GM12878 (cell line): ENCODE measurements around the gene KIAA1217. TPM values are rescaled to one million over a fixed set of nuclear protein-coding genes. Genes with fewer than 3 reads are reported as not detected.

Source experiments
- ATAC-seq: fragments of 200-7000 bp; cut with Tn5 transposase; 3 replicates; pipeline ENCODE4 v1.9.1; 2020; ENCODE audit warnings: mild to moderate bottlenecking, moderate library complexity
- BruUV-seq: library from RNA; stranded (reverse); fragments of 400-500 nt; replicated peaks from 2 replicates; lab custom pipeline; 2021; lab: Mats Ljungman, UMichigan
- CTCF ChIA-PET: fragments of 300-600 bp; sonication (Branson Sonifier 250); formaldehyde crosslinking; extraction: SDS; loops from one replicate; lab custom pipeline; 2021; ENCODE audit warnings: inconsistent platforms; lab: Yijun Ruan, JAX
- POLR2A ChIA-PET: fragments of 350-600 bp; formaldehyde crosslinking; extraction: SDS; loops from one replicate; lab custom pipeline; 2021; ENCODE audit warnings: inconsistent platforms; lab: Charles Lee
- RAD21 ChIA-PET: fragments of 300-600 bp; sonication (Branson Sonifier 250); formaldehyde crosslinking; loops from one replicate; lab custom pipeline; 2023; ENCODE audit warnings: antibody characterized with exemption; ENCODE audit not compliant: unreplicated experiment; lab: Charles Lee
- SMC1A ChIA-PET: fragments of 300-600 bp; sonication (Branson Sonifier 250); formaldehyde crosslinking; loops from one replicate; lab custom pipeline; 2023; ENCODE audit not compliant: unreplicated experiment, uncharacterized antibody; lab: Charles Lee
- DNase-seq: peaks from one replicate; pipeline ENCODE4 v3.0.0-alpha.2; 2011; ENCODE audit warnings: low read depth, low spot score
- FAIRE-seq: peaks from 3 replicates; lab custom pipeline; 2011; peaks lifted over from hg19 to GRCh38; lab: Jason Lieb, UNC
- H2AFZ ChIP-seq: 2 replicates; pipeline ENCODE4 v1.6.0; 2011; ENCODE audit warnings: low read depth, low read length, control low read depth; ENCODE audit not compliant: control insufficient read depth
- H3K27ac ChIP-seq: 2 replicates; pipeline ENCODE4 v1.5.1; 2011; ENCODE audit warnings: control low read depth; ENCODE audit not compliant: control insufficient read depth, insufficient read depth
- H3K27me3 ChIP-seq, 2 experiments: replicated peaks in 1 of 2; 2 replicates each; pipeline versions ENCODE4 v1.6.0 to v1.6.1; 2011; ENCODE audit warnings: low read length in 1 of 2; ENCODE audit not compliant: control insufficient read depth in 2 of 2, insufficient read depth in 2 of 2
- H3K36me3 ChIP-seq, 2 experiments: 2 replicates each; pipeline ENCODE4 v1.5.1; 2011; ENCODE audit warnings: low read length in 1 of 2; ENCODE audit not compliant: control insufficient read depth in 2 of 2, insufficient read depth in 2 of 2
- H3K4me1 ChIP-seq: 2 replicates; pipeline ENCODE4 v1.6.1; 2011; ENCODE audit warnings: mild to moderate bottlenecking, low read length, moderate library complexity, mixed read lengths; ENCODE audit not compliant: control insufficient read depth, insufficient read depth
- H3K4me2 ChIP-seq: 2 replicates; pipeline ENCODE4 v1.6.0; 2011; ENCODE audit warnings: control low read depth; ENCODE audit not compliant: control insufficient read depth, insufficient read depth
- H3K4me3 ChIP-seq: fragments of 200-600 bp; sonication (generic); 2 replicates; pipeline ENCODE4 v1.5.1; 2016
- H3K79me2 ChIP-seq: 2 replicates; pipeline ENCODE4 v1.6.0; 2011; ENCODE audit warnings: low read length; ENCODE audit not compliant: control insufficient read depth, insufficient read depth
- H3K9ac ChIP-seq: 2 replicates; pipeline ENCODE4 v1.8.0; 2011; ENCODE audit warnings: low read length, control low read depth, mixed read lengths; ENCODE audit not compliant: control insufficient read depth, insufficient read depth
- H3K9me3 ChIP-seq: replicated peaks from 3 replicates; pipeline ENCODE4 v1.5.1; 2011; ENCODE audit warnings: mild to moderate bottlenecking, low read length; ENCODE audit not compliant: control insufficient read depth, insufficient read depth
- H4K20me1 ChIP-seq: 2 replicates; pipeline ENCODE4 v1.6.0; 2011; ENCODE audit not compliant: control insufficient read depth, insufficient read depth
- BCL11A ChIP-seq: IDR thresholded peaks from 2 replicates; pipeline ENCODE4 v1.6.1; 2011; ENCODE audit warnings: low read depth, low read length
- EP300 ChIP-seq, 2 experiments: fragments of 150-350 bp in 1 of 2; IDR thresholded peaks; 2 replicates each; pipeline ENCODE4 v1.6.1; 2011 to 2012; ENCODE audit warnings: low read depth in 2 of 2, low read length in 2 of 2, borderline replicate concordance in 1 of 2, improper control_type of control experiment in 1 of 2, inconsistent platforms in 1 of 2; ENCODE audit not compliant: control insufficient read depth in 1 of 2
- FOXM1 ChIP-seq: IDR thresholded peaks from 2 replicates; pipeline ENCODE4 v1.6.1; 2012; ENCODE audit warnings: low read depth, mild to moderate bottlenecking, inconsistent platforms, low read length, moderate library complexity
- MYC ChIP-seq: IDR thresholded peaks from 2 replicates; pipeline ENCODE4 v1.6.1; 2011; ENCODE audit warnings: mild to moderate bottlenecking, low read length, moderate library complexity, inconsistent platforms; ENCODE audit not compliant: insufficient read depth, insufficient replicate concordance, insufficient read length, severe bottlenecking
- RBBP5 ChIP-seq: fragments of 200-600 bp; sonication (generic); conservative IDR thresholded peaks from 2 replicates; pipeline ENCODE4 v1.6.1; 2016
- RUNX3 ChIP-seq: IDR thresholded peaks from 2 replicates; pipeline ENCODE4 v1.6.1; 2012; ENCODE audit warnings: low read length, inconsistent platforms
- SMC3 ChIP-seq: IDR thresholded peaks from 2 replicates; pipeline ENCODE4 v1.6.1; 2011; ENCODE audit warnings: low read length, improper control_type of control experiment, borderline replicate concordance
- SUZ12 ChIP-seq: fragments of 200-600 bp; sonication (generic); IDR thresholded peaks from one replicate; pipeline ENCODE4 v1.6.1; 2018; ENCODE audit warnings: antibody characterized with exemption, mild to moderate bottlenecking; ENCODE audit not compliant: unreplicated experiment
- TCF7 ChIP-seq: IDR thresholded peaks from 2 replicates; pipeline ENCODE4 v1.6.1; 2014; ENCODE audit warnings: antibody characterized with exemption, borderline replicate concordance
- ZSCAN29 ChIP-seq: fragments of 450-650 bp; IDR thresholded peaks from 2 replicates; pipeline ENCODE4 v1.6.1; 2017; ENCODE audit warnings: mild to moderate bottlenecking, moderate library complexity
- WGBS: methylation state at CpG from one replicate; pipeline ENCODE4 v1.1.6; 2016; ENCODE audit warnings: low lambda C conversion rate; ENCODE audit not compliant: insufficient replicate concordance, insufficient coverage; ENCODE audit errors: missing lambda C conversion rate; 5-methylcytosine and 5-hydroxymethylcytosine counted together
- in situ Hi-C: fragments of 300-500 bp; cut with MboI; formaldehyde crosslinking; loops from 9 replicates; pipeline ENCODE4 v1.14.3; 2018; ENCODE audit warnings: mixed read lengths
- intact Hi-C: fragments of 100-400 bp; cut with micrococcal nuclease; formaldehyde crosslinking; loops from one replicate; pipeline ENCODE4 v1.14.2; 2022; ENCODE audit not compliant: unreplicated experiment
- polyA plus RNA-seq, 11 experiments: library from polyadenylated mRNA; depleted of rRNA in 4 of 11; unstranded in 6 of 11; stranded (reverse) in 5 of 11; fragments of >200 nt; fragmentation: Nextera tagmentation in 4 of 11; fragmentation: Illumina TruSeq in 1 of 11; extraction: Ambion mirVana in 4 of 11; extraction: Trizol in 1 of 11; gene quantifications; 1 replicate in 1 of 11; 2 replicates in 10 of 11; pipeline versions ENCODE4 v1.2.1 to v1.2.3, GENCODE V29; 2011 to 2016; ENCODE audit warnings: inconsistent platforms in 2 of 11, missing spikeins in 2 of 11, low read depth in 1 of 11
- total RNA-seq, 4 experiments: library from RNA; depleted of rRNA in 3 of 4; stranded (reverse); fragments of >200 nt in 3 of 4; fragmentation: Illumina TruSeq in 1 of 4; extraction: Trizol in 1 of 4; gene quantifications; 2 replicates each; pipeline versions ENCODE4 v1.2.1 to v1.2.3, GENCODE V29; 2013 to 2021

KIAA1217 gene
- total and polyA plus RNA-seq, 10 of the 15 experiments (the other 5 are each of a cell fraction or from before 2014, with no cell fraction given): 0.57 to 3.8 (median 2.1) TPM

- Histone ChIP-seq H3K27me3 (no peaks in the 10 kb centered on the region), H3K9ac (no peak overlapping the region), H3K79me2 (no peaks in the 10 kb centered on the region; the same call in 1 of the 2 replicates), H3K4me2 (no peak overlapping the region), H3K4me1 (no peaks in the 10 kb centered on the region), H4K20me1 (no peaks in the 10 kb centered on the region), H3K4me3 (no peak overlapping the region), H2AFZ (no peak overlapping the region), H3K36me3 (no peaks in the 10 kb centered on the region), H3K9me3 (no peaks in the 10 kb centered on the region; the same call in 2 of the 3 replicates), H3K27ac (no peak overlapping the region)
- ChIA-PET RAD21 (interaction anchor here (1.6 kb wide), 1 partner anchor 168 kb away, joined by 4 read pairs; no protein-coding TSS in a partner anchor), SMC1A (interaction anchor here (0.6 to 1.8 kb wide), 5 partner anchors 9 to 303 kb away, joined by 3 to 6 read pairs (median 4); no protein-coding TSS in a partner anchor), CTCF (interaction anchor here (0.9 to 1.3 kb wide), 4 partner anchors 21 to 304 kb away, joined by 3 to 4 read pairs (median 3); no protein-coding TSS in a partner anchor), POLR2A (no interaction called here)
- no peak for ATAC-seq
- intact Hi-C loops: no loop called here
- in situ Hi-C loops: no loop called here
- no peak for DNase-seq
- no peak for FAIRE-seq
- TF ChIP-seq FOXM1: no peak
- no peak for TF ChIP-seq RUNX3
- no peak for TF ChIP-seq ZSCAN29
- TF ChIP-seq EP300 (IDR thresholded peaks at IDR 0.05; ENCODE audit: borderline replicate concordance in 1 of 2, control insufficient read depth in 1 of 2, low read depth in 2 of 2, low read length in 2 of 2): no peak
- no peak for TF ChIP-seq MYC
- no peak for TF ChIP-seq TCF7
- no peak for TF ChIP-seq SUZ12
- no peak for TF ChIP-seq SMC3
- TF ChIP-seq RBBP5: no peak
- no peak for TF ChIP-seq BCL11A
- WGBS: 53% methylated on average over 5 of the region's 5 CpGs
- no TSS peak for BruUV-seq
Measured at GRCh38 chr10:24215603-24216002, 6.7 kb downstream of the KIAA1217 start.
